ENCODE measurements around the gene ZNF580.

Gene ZNF580

GRCh38 chr19:55655648-55656040 is 14.8 kb downstream of the ZNF580 start:
- ChIA-PET CTCF (interaction anchor here (1.2 to 5.0 kb wide), 4 partner anchors 13 to 151 kb away, joined by 3 to 28 read pairs (median 12); partner anchors contain the start of gene ZNF581), POLR2A (no interaction called here)
- TF ChIP-seq CTCF (IDR thresholded peaks at IDR 0.05; ENCODE audit: control extremely low read depth, extremely low read depth, low read depth, missing control alignments), result no peak
- DNase-seq (ENCODE audit: extremely low spot score), result no peak

- POLR2A ChIA-PET, result interaction anchor here (0.5 to 1.1 kb wide), 4 partner anchors 9 to 17 kb away, joined by 3 to 4 read pairs (median 4); partner anchors contain the start of gene CCDC106
- TF ChIP-seq CTCF (IDR thresholded peaks at IDR 0.05; ENCODE audit: control extremely low read depth, extremely low read depth, low read depth, missing control alignments), result no peak
- no peak for DNase-seq (ENCODE audit: extremely low spot score)
- CTCF ChIA-PET, result interaction anchor here (0.9 to 5.0 kb wide), 11 partner anchors 9 to 653 kb away, joined by 3 to 28 read pairs (median 4); partner anchors contain the start of gene ZNF581
Measured at GRCh38 chr19:55656552-55656951, 15.8 kb downstream of the ZNF580 start.

- no peak for DNase-seq (ENCODE audit: extremely low spot score)
Measured at GRCh38 chr19:55656988-55657747, 16.4 kb downstream of the ZNF580 start.

GRCh38 chr19:55658846-55659459 is 18.2 kb downstream of the ZNF580 start:
- DNase-seq (ENCODE audit: extremely low spot score), result no peak
- TF ChIP-seq CTCF (IDR thresholded peaks at IDR 0.05; ENCODE audit: control extremely low read depth, extremely low read depth, low read depth, missing control alignments), result no peak
- ChIA-PET POLR2A (no interaction called here), CTCF (interaction anchor here (2.6 to 5.0 kb wide), 2 partner anchors 13 to 27 kb away, joined by 7 to 28 read pairs; no protein-coding TSS in a partner anchor)

More at GRCh38 chr19:55656988-55657747, 16.4 kb downstream of the ZNF580 start:
- TF ChIP-seq CTCF (IDR thresholded peaks at IDR 0.05; ENCODE audit: control extremely low read depth, extremely low read depth, low read depth, missing control alignments), result no peak
- ChIA-PET CTCF (interaction anchor here (0.9 to 5.0 kb wide), 12 partner anchors 9 to 676 kb away, joined by 3 to 28 read pairs (median 4); partner anchors contain the start of gene ZNF581), POLR2A (interaction anchor here (0.5 to 1.2 kb wide), 5 partner anchors 10 to 16 kb away, joined by 3 to 6 read pairs (median 4); partner anchors contain the start of gene CCDC106)

GRCh38 chr19:55659822-55660221 is 19.0 kb downstream of the ZNF580 start:
- TF ChIP-seq CTCF (IDR thresholded peaks at IDR 0.05; ENCODE audit: control extremely low read depth, extremely low read depth, low read depth, missing control alignments), result no peak
- DNase-seq (ENCODE audit: extremely low spot score), result no peak
- POLR2A ChIA-PET, result no interaction called here
- CTCF ChIA-PET, result interaction anchor here (2.6 to 5.0 kb wide), 2 partner anchors 12 to 28 kb away, joined by 7 to 28 read pairs; no protein-coding TSS in a partner anchor

- no peak for DNase-seq (ENCODE audit: extremely low spot score)
- TF ChIP-seq CTCF (IDR thresholded peaks at IDR 0.05; ENCODE audit: control extremely low read depth, extremely low read depth, low read depth, missing control alignments), result no peak
- CTCF ChIA-PET, result interaction anchor here (2.6 to 5.0 kb wide), 2 partner anchors 11 to 29 kb away, joined by 7 to 28 read pairs; no protein-coding TSS in a partner anchor
- POLR2A ChIA-PET, result no interaction called here
Measured at GRCh38 chr19:55660404-55660803, 19.6 kb downstream of the ZNF580 start.
